Measurements from ENCODE around the gene YOD1.

- TF ChIP-seq POLR2A (IDR thresholded peaks at IDR 0.05) = no peak
- TF ChIP-seq, protein P1, sequence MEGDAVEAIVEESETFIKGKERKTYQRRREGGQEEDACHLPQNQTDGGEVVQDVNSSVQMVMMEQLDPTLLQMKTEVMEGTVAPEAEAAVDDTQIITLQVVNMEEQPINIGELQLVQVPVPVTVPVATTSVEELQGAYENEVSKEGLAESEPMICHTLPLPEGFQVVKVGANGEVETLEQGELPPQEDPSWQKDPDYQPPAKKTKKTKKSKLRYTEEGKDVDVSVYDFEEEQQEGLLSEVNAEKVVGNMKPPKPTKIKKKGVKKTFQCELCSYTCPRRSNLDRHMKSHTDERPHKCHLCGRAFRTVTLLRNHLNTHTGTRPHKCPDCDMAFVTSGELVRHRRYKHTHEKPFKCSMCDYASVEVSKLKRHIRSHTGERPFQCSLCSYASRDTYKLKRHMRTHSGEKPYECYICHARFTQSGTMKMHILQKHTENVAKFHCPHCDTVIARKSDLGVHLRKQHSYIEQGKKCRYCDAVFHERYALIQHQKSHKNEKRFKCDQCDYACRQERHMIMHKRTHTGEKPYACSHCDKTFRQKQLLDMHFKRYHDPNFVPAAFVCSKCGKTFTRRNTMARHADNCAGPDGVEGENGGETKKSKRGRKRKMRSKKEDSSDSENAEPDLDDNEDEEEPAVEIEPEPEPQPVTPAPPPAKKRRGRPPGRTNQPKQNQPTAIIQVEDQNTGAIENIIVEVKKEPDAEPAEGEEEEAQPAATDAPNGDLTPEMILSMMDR (IDR thresholded peaks at IDR 0.05) = no peak
Observed at GRCh38 chr1:207069061-207069460, 18.1 kb upstream of the YOD1 start.

Measured in thyroid gland (tissue), 4 donors.